HG03039 (cell line): ENCODE data around the gene STAMBP.

Source experiments
- ATAC-seq: cut with Tn5 transposase; IDR thresholded peaks from one replicate; pipeline ENCODE4 v1.9.1; 2021; ENCODE audit warnings: mild to moderate bottlenecking, moderate library complexity; ENCODE audit not compliant: unreplicated experiment

Gene STAMBP

GRCh38 chr2:73922681-73923080 is 93.9 kb downstream of the STAMBP start:
- no peak for ATAC-seq
